GM12878 (cell line): ENCODE measurements around the gene RARA. TPM values are rescaled to one million over a fixed set of nuclear protein-coding genes. Genes with fewer than 3 reads are reported as not detected.

ENCODE experiments used
- ATAC-seq: fragments of 200-7000 bp; cut with Tn5 transposase; 3 replicates; pipeline ENCODE4 v1.9.1; 2020; ENCODE audit warnings: mild to moderate bottlenecking, moderate library complexity
- BruUV-seq: library from RNA; stranded (reverse); fragments of 400-500 nt; replicated peaks from 2 replicates; lab custom pipeline; 2021; lab: Mats Ljungman, UMichigan
- CTCF ChIA-PET: fragments of 300-600 bp; sonication (Branson Sonifier 250); formaldehyde crosslinking; extraction: SDS; loops from one replicate; lab custom pipeline; 2021; ENCODE audit warnings: inconsistent platforms; lab: Yijun Ruan, JAX
- POLR2A ChIA-PET: fragments of 350-600 bp; formaldehyde crosslinking; extraction: SDS; loops from one replicate; lab custom pipeline; 2021; ENCODE audit warnings: inconsistent platforms; lab: Charles Lee
- RAD21 ChIA-PET: fragments of 300-600 bp; sonication (Branson Sonifier 250); formaldehyde crosslinking; loops from one replicate; lab custom pipeline; 2023; ENCODE audit warnings: antibody characterized with exemption; ENCODE audit not compliant: unreplicated experiment; lab: Charles Lee
- SMC1A ChIA-PET: fragments of 300-600 bp; sonication (Branson Sonifier 250); formaldehyde crosslinking; loops from one replicate; lab custom pipeline; 2023; ENCODE audit not compliant: unreplicated experiment, uncharacterized antibody; lab: Charles Lee
- DNase-seq: peaks from one replicate; pipeline ENCODE4 v3.0.0-alpha.2; 2011; ENCODE audit warnings: low read depth, low spot score
- FAIRE-seq: peaks from 3 replicates; lab custom pipeline; 2011; peaks lifted over from hg19 to GRCh38; lab: Jason Lieb, UNC
- H2AFZ ChIP-seq: 2 replicates; pipeline ENCODE4 v1.6.0; 2011; ENCODE audit warnings: low read depth, low read length, control low read depth; ENCODE audit not compliant: control insufficient read depth
- H3K27ac ChIP-seq: 2 replicates; pipeline ENCODE4 v1.5.1; 2011; ENCODE audit warnings: control low read depth; ENCODE audit not compliant: control insufficient read depth, insufficient read depth
- H3K27me3 ChIP-seq, 2 experiments: replicated peaks in 1 of 2; 2 replicates each; pipeline versions ENCODE4 v1.6.0 to v1.6.1; 2011; ENCODE audit warnings: low read length in 1 of 2; ENCODE audit not compliant: control insufficient read depth in 2 of 2, insufficient read depth in 2 of 2
- H3K36me3 ChIP-seq, 2 experiments: 2 replicates each; pipeline ENCODE4 v1.5.1; 2011; ENCODE audit warnings: low read length in 1 of 2; ENCODE audit not compliant: control insufficient read depth in 2 of 2, insufficient read depth in 2 of 2
- H3K4me1 ChIP-seq: 2 replicates; pipeline ENCODE4 v1.6.1; 2011; ENCODE audit warnings: mild to moderate bottlenecking, low read length, moderate library complexity, mixed read lengths; ENCODE audit not compliant: control insufficient read depth, insufficient read depth
- H3K4me2 ChIP-seq: 2 replicates; pipeline ENCODE4 v1.6.0; 2011; ENCODE audit warnings: control low read depth; ENCODE audit not compliant: control insufficient read depth, insufficient read depth
- H3K4me3 ChIP-seq: fragments of 200-600 bp; sonication (generic); 2 replicates; pipeline ENCODE4 v1.5.1; 2016
- H3K79me2 ChIP-seq: 2 replicates; pipeline ENCODE4 v1.6.0; 2011; ENCODE audit warnings: low read length; ENCODE audit not compliant: control insufficient read depth, insufficient read depth
- H3K9ac ChIP-seq: 2 replicates; pipeline ENCODE4 v1.8.0; 2011; ENCODE audit warnings: low read length, control low read depth, mixed read lengths; ENCODE audit not compliant: control insufficient read depth, insufficient read depth
- H3K9me3 ChIP-seq: replicated peaks from 3 replicates; pipeline ENCODE4 v1.5.1; 2011; ENCODE audit warnings: mild to moderate bottlenecking, low read length; ENCODE audit not compliant: control insufficient read depth, insufficient read depth
- H4K20me1 ChIP-seq: 2 replicates; pipeline ENCODE4 v1.6.0; 2011; ENCODE audit not compliant: control insufficient read depth, insufficient read depth
- EGR1 ChIP-seq, 2 experiments: IDR thresholded peaks; 1 replicate in 1 of 2; 2 replicates in 1 of 2; pipeline ENCODE4 v1.6.1; 2011 to 2012; ENCODE audit warnings: low read depth in 2 of 2, low read length in 2 of 2, borderline replicate concordance in 1 of 2, mild to moderate bottlenecking in 1 of 2, moderate library complexity in 1 of 2
- RAD21 ChIP-seq: IDR thresholded peaks from 2 replicates; pipeline ENCODE4 v1.6.1; 2011; ENCODE audit warnings: mild to moderate bottlenecking, low read depth, low read length, moderate library complexity; ENCODE audit not compliant: insufficient read depth
- SMARCA5 ChIP-seq: fragments of 450-650 bp; IDR thresholded peaks from 2 replicates; pipeline ENCODE4 v1.6.1; 2017; ENCODE audit warnings: mild to moderate bottlenecking
- WGBS: methylation state at CpG from one replicate; pipeline ENCODE4 v1.1.6; 2016; ENCODE audit warnings: low lambda C conversion rate; ENCODE audit not compliant: insufficient replicate concordance, insufficient coverage; ENCODE audit errors: missing lambda C conversion rate; 5-methylcytosine and 5-hydroxymethylcytosine counted together
- in situ Hi-C: fragments of 300-500 bp; cut with MboI; formaldehyde crosslinking; loops from 9 replicates; pipeline ENCODE4 v1.14.3; 2018; ENCODE audit warnings: mixed read lengths
- intact Hi-C: fragments of 100-400 bp; cut with micrococcal nuclease; formaldehyde crosslinking; loops from one replicate; pipeline ENCODE4 v1.14.2; 2022; ENCODE audit not compliant: unreplicated experiment
- polyA plus RNA-seq, 11 experiments: library from polyadenylated mRNA; depleted of rRNA in 4 of 11; unstranded in 6 of 11; stranded (reverse) in 5 of 11; fragments of >200 nt; fragmentation: Nextera tagmentation in 4 of 11; fragmentation: Illumina TruSeq in 1 of 11; extraction: Ambion mirVana in 4 of 11; extraction: Trizol in 1 of 11; gene quantifications; 1 replicate in 1 of 11; 2 replicates in 10 of 11; pipeline versions ENCODE4 v1.2.1 to v1.2.3, GENCODE V29; 2011 to 2016; ENCODE audit warnings: inconsistent platforms in 2 of 11, missing spikeins in 2 of 11, low read depth in 1 of 11
- total RNA-seq, 4 experiments: library from RNA; depleted of rRNA in 3 of 4; stranded (reverse); fragments of >200 nt in 3 of 4; fragmentation: Illumina TruSeq in 1 of 4; extraction: Trizol in 1 of 4; gene quantifications; 2 replicates each; pipeline versions ENCODE4 v1.2.1 to v1.2.3, GENCODE V29; 2013 to 2021
- TF ChIP-seq, protein P1 (sequence below): IDR thresholded peaks from 2 replicates; pipeline ENCODE4 v1.6.1; 2011; ENCODE audit warnings: borderline replicate concordance, low read depth, mild to moderate bottlenecking, moderate library complexity, low read length; ENCODE audit not compliant: insufficient read depth, poor library complexity, severe bottlenecking

The RARA gene
- total and polyA plus RNA-seq, 10 of the 15 experiments (the other 5 are each of a cell fraction or from before 2014, with no cell fraction given), result 0.13 to 33.6 (median 13.6) TPM

DNA sequence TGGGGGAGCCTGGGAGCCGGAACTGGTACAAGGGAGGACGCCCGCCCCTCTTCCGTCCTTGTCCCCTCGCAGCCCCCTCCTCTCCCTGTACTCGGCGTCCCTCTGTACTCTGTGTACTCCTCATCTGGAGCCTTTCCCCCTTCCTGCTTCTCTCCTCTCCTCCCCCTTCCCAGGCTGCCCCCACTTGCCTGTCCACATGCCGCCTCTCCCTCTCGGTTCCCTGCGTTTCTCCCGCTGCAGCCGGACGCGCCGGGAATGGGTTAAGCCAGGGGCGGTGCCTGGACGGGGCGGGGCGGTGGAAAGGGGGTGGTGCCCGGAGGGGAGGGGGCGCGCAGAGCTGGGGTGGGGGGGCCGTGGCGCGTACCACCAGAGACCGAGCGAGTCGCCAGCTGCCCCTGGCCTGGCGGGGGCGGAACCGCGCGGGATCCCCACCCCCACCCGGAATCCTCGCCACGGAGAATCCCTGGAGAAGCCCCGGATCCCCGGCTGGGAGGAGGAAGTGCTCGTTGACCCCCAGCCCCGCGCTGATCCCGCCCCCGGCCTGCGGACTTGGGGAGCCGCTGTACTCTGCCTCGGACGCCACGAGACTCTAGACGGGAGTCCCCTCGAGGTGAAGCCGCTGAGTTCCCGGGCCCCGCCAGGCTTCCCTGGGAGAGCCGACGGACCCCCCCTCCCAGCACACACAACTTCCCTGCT is 33.0 kb downstream of the RARA start:
- DNase-seq, result no peak
- H3K79me2 ChIP-seq, result peaks cover 59% of the 10 kb centered on the region
- ATAC-seq, result no peak; the same call in 2 of the 3 replicates
- ChIA-PET SMC1A (interaction anchor here (1.5 to 1.6 kb wide), 3 partner anchors 13 to 37 kb away, joined by 4 to 9 read pairs (median 5); no protein-coding TSS in a partner anchor), RAD21 (interaction anchor here (1.2 to 1.6 kb wide), 3 partner anchors 13 to 38 kb away, joined by 4 to 12 read pairs (median 5); no protein-coding TSS in a partner anchor), CTCF (interaction anchor here (0.9 to 1.2 kb wide), 4 partner anchors 9 to 76 kb away, joined by 3 to 5 read pairs (median 3); partner anchors contain the start of gene TOP2A), POLR2A (no interaction called here)
- H3K9ac ChIP-seq, result no peak overlapping the region
- no peaks in the 10 kb centered on the region for H3K27me3 ChIP-seq
- peaks cover 55% of the 10 kb centered on the region for H3K4me1 ChIP-seq
- H3K4me2 ChIP-seq, result peak overlapping the region; percentile 53
- no peak for FAIRE-seq
- H3K27ac ChIP-seq, result no peak overlapping the region
- in situ Hi-C loops (no loop called here), intact Hi-C loops (loop anchor here (1.0 kb wide), 1 partner anchor 12 kb away; no protein-coding TSS in a partner anchor)
- 21% methylated on average over 48 of the region's 55 CpGs for WGBS
- no peaks in the 10 kb centered on the region for H3K9me3 ChIP-seq
- no peak overlapping the region for H2AFZ ChIP-seq
- peaks cover 13 to 20% of the 10 kb centered on the region in 2 experiments for H3K36me3 ChIP-seq
- H4K20me1 ChIP-seq, result no peaks in the 10 kb centered on the region; the same call in 1 of the 2 replicates
- no TSS peak for BruUV-seq
- peak overlapping the region; percentile 70 for H3K4me3 ChIP-seq
- TF ChIP-seq, protein P1, sequence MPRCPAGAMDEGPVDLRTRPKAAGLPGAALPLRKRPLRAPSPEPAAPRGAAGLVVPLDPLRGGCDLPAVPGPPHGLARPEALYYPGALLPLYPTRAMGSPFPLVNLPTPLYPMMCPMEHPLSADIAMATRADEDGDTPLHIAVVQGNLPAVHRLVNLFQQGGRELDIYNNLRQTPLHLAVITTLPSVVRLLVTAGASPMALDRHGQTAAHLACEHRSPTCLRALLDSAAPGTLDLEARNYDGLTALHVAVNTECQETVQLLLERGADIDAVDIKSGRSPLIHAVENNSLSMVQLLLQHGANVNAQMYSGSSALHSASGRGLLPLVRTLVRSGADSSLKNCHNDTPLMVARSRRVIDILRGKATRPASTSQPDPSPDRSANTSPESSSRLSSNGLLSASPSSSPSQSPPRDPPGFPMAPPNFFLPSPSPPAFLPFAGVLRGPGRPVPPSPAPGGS, result peak; percentile 14
- no peak for TF ChIP-seq SMARCA5
- 0 out of 3 replicates have a peak, but pooled peaks of 1 of the 2 experiments have one; percentile 20 for TF ChIP-seq EGR1 (IDR thresholded peaks at IDR 0.05; ENCODE audit: borderline replicate concordance in 1 of 2, low read depth in 2 of 2, low read length in 2 of 2)
- TF ChIP-seq RAD21, result no peak
